BJ (cell line): Measurements from ENCODE around the gene KANK4. TPM values are rescaled to one million over a fixed set of nuclear protein-coding genes. Genes with fewer than 3 reads are reported as not detected.

Experiments
- CTCF ChIA-PET: fragments of 350-600 bp; formaldehyde crosslinking; extraction: SDS; loops from one replicate; lab custom pipeline; 2021; ENCODE audit warnings: antibody characterized with exemption, inconsistent platforms; lab: Yijun Ruan, JAX
- POLR2A ChIA-PET: fragments of 300-600 bp; sonication (Branson Sonifier 250); formaldehyde crosslinking; extraction: SDS; loops from one replicate; lab custom pipeline; 2021; ENCODE audit warnings: antibody characterized with exemption; lab: Charles Lee
- DNase-seq: peaks from one replicate; pipeline ENCODE4 v3.0.0-alpha.2; 2011; ENCODE audit warnings: low read depth
- H3K27me3 ChIP-seq: 2 replicates; pipeline ENCODE4 v1.6.0; 2011; ENCODE audit warnings: low read length; ENCODE audit not compliant: control insufficient read depth, insufficient read depth
- H3K36me3 ChIP-seq: 2 replicates; pipeline ENCODE4 v1.5.1; 2011; ENCODE audit warnings: low read length; ENCODE audit not compliant: control insufficient read depth, insufficient read depth
- H3K4me3 ChIP-seq: 2 replicates; pipeline ENCODE4 v1.5.1; 2011; ENCODE audit warnings: low read depth, mild to moderate bottlenecking, control low read depth, low read length
- polyA plus RNA-seq: library from polyadenylated mRNA; depleted of rRNA; stranded (reverse); fragments of >200 nt; gene quantifications from 2 replicates; pipeline ENCODE4 v1.2.3, GENCODE V29; 2011
- TF ChIP-seq, protein P1 (sequence below): IDR thresholded peaks from 2 replicates; pipeline ENCODE4 v1.5.1; 2011; ENCODE audit warnings: low read depth, mild to moderate bottlenecking, control low read depth, inconsistent platforms, low read length, moderate library complexity; ENCODE audit not compliant: insufficient read depth

KANK4 gene
- polyA plus RNA-seq, 1 experiment: 0.06 TPM

DNA sequence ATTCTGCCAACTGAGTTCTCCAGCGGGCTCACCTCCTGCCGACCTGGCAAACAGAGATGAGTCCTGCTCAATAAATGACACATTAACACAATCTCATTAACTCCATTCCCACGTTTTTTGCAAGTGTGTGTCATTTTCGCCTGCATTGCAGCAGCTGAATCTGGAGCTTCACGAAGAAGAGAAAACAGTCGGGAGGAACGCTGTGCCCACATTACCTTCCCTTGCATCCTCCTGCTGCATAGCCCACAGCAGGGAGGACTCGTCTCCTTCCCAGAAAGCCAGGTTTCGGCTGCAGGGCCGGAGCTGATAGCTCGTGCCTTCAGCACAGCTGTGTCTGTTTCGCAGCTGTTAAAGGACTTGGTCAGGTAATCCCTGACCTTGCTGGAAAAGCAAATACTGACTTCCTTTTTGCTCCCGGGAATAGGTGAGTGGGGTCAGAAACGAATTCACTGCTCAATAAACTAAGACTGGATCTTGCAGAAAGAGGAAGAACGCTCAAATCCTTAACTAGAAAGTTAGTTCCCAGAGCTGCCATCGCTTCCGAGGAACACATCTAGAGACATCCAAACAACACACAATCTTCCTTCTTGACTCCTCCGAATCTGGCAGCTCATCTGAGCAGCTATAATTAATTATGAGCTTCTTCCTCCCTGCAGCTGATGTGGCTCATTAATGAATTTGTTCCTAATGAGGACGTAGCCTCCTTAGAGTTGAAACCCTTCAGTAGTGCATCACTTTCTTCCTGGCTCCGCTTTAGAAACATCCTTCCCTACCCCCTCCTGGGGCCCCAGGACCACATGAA is 33.0 kb downstream of the KANK4 start:
- TF ChIP-seq, protein P1, sequence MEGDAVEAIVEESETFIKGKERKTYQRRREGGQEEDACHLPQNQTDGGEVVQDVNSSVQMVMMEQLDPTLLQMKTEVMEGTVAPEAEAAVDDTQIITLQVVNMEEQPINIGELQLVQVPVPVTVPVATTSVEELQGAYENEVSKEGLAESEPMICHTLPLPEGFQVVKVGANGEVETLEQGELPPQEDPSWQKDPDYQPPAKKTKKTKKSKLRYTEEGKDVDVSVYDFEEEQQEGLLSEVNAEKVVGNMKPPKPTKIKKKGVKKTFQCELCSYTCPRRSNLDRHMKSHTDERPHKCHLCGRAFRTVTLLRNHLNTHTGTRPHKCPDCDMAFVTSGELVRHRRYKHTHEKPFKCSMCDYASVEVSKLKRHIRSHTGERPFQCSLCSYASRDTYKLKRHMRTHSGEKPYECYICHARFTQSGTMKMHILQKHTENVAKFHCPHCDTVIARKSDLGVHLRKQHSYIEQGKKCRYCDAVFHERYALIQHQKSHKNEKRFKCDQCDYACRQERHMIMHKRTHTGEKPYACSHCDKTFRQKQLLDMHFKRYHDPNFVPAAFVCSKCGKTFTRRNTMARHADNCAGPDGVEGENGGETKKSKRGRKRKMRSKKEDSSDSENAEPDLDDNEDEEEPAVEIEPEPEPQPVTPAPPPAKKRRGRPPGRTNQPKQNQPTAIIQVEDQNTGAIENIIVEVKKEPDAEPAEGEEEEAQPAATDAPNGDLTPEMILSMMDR: no peak
- Histone ChIP-seq H3K27me3 (peaks cover 14% of the 10 kb centered on the region), H3K4me3 (no peak overlapping the region), H3K36me3 (no peaks in the 10 kb centered on the region)
- ChIA-PET CTCF (no interaction called here), POLR2A (interaction anchor here (0.6 kb wide), 1 partner anchor 65 kb away, joined by 5 read pairs; no protein-coding TSS in a partner anchor)
- DNase-seq: no peak

DNA sequence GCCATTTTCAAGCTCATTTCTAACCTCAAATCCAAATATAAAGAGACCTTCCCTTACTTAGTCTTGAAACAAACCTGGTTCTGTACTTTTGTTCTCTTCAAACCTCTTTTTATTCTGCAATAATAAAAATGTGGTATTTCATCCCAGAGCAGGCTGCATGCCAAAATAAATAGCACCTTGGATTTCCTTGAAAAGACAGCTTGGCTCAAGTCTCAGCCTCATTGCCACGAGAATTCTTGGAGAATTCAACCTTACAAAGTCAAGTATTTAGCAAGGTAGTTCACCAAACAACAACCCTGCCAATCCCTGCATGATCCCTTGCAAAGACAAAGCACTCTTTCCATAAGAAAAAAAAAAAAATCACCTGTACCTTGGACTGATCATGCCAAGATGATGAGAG is 33.8 kb downstream of the KANK4 start:
- TF ChIP-seq, protein P1: no peak
- ChIA-PET POLR2A (no interaction called here), CTCF (interaction anchor here (1.1 kb wide), 1 partner anchor 106 kb away, joined by 3 read pairs; no protein-coding TSS in a partner anchor)
- peaks cover 14% of the 10 kb centered on the region for H3K27me3 ChIP-seq
- H3K4me3 ChIP-seq: no peak overlapping the region
- no peak for DNase-seq
- H3K36me3 ChIP-seq: no peaks in the 10 kb centered on the region

DNA sequence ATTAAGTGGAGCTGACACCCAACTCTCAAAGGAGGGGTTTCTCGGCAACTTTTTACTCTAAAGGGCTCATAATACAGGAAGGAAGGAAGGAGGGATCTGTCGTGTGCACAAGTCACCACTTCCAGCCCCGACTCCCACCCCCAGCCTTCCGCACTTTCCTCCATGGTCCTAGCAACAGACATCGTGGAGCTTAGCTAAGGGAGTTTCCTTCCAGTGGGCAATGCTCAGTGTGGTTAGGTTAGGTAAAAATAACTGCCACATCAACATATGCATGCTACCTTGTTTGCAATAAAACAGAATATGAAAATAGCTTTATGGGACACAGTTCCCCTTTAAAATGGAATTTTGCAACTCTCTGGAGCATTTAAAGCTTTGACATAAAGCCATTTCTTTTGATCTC is 35.2 kb downstream of the KANK4 start:
- CTCF ChIA-PET: interaction anchor here (1.5 to 1.8 kb wide), 2 partner anchors 10 to 33 kb away, joined by 5 to 8 read pairs; no protein-coding TSS in a partner anchor
- TF ChIP-seq, protein P1: no peak
- H3K27me3 ChIP-seq: peaks cover 14% of the 10 kb centered on the region
- DNase-seq: no peak
- H3K36me3 ChIP-seq: no peaks in the 10 kb centered on the region
- POLR2A ChIA-PET: no interaction called here
- no peak overlapping the region for H3K4me3 ChIP-seq

DNA sequence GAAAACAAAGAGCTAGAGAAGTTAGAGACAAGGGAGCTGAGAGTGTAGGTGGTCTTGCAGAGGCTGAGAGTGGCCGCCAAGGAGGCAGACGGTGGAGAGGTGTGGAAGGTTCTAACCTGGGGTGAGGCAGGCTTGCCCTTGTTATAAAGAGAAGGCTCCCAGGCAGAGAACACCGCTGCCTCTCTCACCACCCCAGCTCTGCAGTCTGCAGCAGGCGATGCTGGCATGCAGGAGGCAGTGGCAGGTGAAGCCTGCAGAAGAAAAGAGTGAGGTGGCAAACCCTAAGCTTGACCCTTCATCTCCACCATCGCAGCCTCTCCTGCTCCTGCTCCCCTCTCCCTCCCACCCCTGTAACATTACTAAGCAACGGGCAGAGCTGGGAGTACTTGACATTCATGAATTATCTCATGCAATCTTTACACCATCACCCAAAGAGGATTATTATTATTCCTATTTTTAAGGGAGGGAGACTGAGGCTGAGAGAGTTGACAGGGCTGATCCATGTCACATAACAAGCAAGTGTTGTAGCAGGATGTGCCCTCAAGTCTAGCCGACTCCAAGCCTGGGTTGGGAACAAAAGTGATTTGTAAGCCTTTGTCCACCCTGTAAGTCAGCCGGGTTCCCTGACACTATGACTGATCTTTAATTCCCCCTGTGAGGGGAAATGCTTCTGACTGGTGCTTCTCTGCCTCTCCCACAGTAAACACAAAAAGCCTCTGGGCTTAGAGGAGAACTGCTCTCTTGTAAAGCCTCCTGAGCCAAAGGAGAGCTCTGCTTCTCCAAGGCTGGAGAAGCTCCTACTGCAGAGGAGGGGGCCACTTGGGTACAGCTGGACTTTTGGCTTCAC is 36.1 kb downstream of the KANK4 start:
- CTCF ChIA-PET: interaction anchor here (1.4 to 1.8 kb wide), 3 partner anchors 10 to 37 kb away, joined by 3 to 8 read pairs (median 5); no protein-coding TSS in a partner anchor
- POLR2A ChIA-PET: interaction anchor here (0.6 kb wide), 1 partner anchor 42 kb away, joined by 5 read pairs; no protein-coding TSS in a partner anchor
- Histone ChIP-seq H3K36me3 (no peaks in the 10 kb centered on the region), H3K4me3 (no peak overlapping the region), H3K27me3 (peaks cover 14% of the 10 kb centered on the region)
- no peak for DNase-seq
- TF ChIP-seq, protein P1: no peak
